Prostate gland (tissue), 2 donors: ENCODE data around the gene BTBD9. TPM values are rescaled to one million over a fixed set of nuclear protein-coding genes. Genes with fewer than 3 reads are reported as not detected.

ENCODE experiments used
- DNase-seq: peaks from one replicate; pipeline ENCODE4 v3.0.0-alpha.2; 2019; ENCODE audit warnings: low spot score
- H3K27ac ChIP-seq, 2 donors: fragments of 200-600 bp; sonication (generic); 2 replicates each; pipeline ENCODE4 v1.5.1; 2017 to 2019
- H3K27me3 ChIP-seq: fragments of 200-600 bp; sonication (generic); replicated peaks from 2 replicates; pipeline ENCODE4 v1.5.1; 2019; ENCODE audit not compliant: insufficient read depth
- H3K36me3 ChIP-seq, 2 donors: fragments of 200-600 bp; sonication (generic); 1 replicate in 1 of 2; 2 replicates in 1 of 2; pipeline versions ENCODE4 v1.5.1 to v1.8.1; 2017 to 2019
- H3K4me1 ChIP-seq: fragments of 200-600 bp; sonication (generic); replicated peaks from 2 replicates; pipeline ENCODE4 v1.5.1; 2019
- H3K4me3 ChIP-seq, 2 donors: fragments of 200-600 bp; sonication (generic); 2 replicates each; pipeline ENCODE4 v1.5.1; 2017 to 2019
- H3K9me3 ChIP-seq: fragments of 200-600 bp; sonication (generic); 2 replicates; pipeline ENCODE4 v1.5.1; 2017
- CTCF ChIP-seq, 4 experiments: fragments of 200-600 bp in 2 of 4; fragments of 450-650 bp in 2 of 4; sonication (generic) in 2 of 4; IDR thresholded peaks; 1 replicate in 3 of 4; 2 replicates in 1 of 4; pipeline ENCODE4 v1.5.1; 2016 to 2019; ENCODE audit warnings: antibody characterized with exemption in 4 of 4, mild to moderate bottlenecking in 2 of 4, moderate library complexity in 2 of 4
- POLR2A ChIP-seq: fragments of 450-650 bp; IDR thresholded peaks from one replicate; pipeline ENCODE4 v1.6.1; 2016; ENCODE audit warnings: antibody characterized with exemption, mild to moderate bottlenecking
- POLR2AphosphoS5 ChIP-seq: sonication (generic); formaldehyde crosslinking; IDR thresholded peaks from one replicate; pipeline ENCODE4 v1.6.1; 2017; ENCODE audit warnings: antibody characterized with exemption
- WGBS: methylation state at CpG from one replicate; pipeline ENCODE4 v1.1.5; 2018; 5-methylcytosine and 5-hydroxymethylcytosine counted together
- intact Hi-C: fragments of 100-400 bp; cut with DNase I; formaldehyde crosslinking; loops from one replicate; pipeline ENCODE4 v1.14.2; 2022
- total RNA-seq, 2 donors: library from RNA; depleted of rRNA; stranded (reverse); fragments of >200 nt; gene quantifications; one replicate each; pipeline ENCODE4 v1.1.0, GENCODE V29; 2016

The BTBD9 gene
- total RNA-seq, 2 donors from 2014 or later: 11.2 to 17.4 TPM

- WGBS: 96% methylated on average over 6 of the region's 6 CpGs
- no peak for DNase-seq
- TF ChIP-seq POLR2A: no peak
- no peak for TF ChIP-seq POLR2AphosphoS5
- no peak for TF ChIP-seq CTCF (IDR thresholded peaks at IDR 0.05)
- Histone ChIP-seq H3K27ac (no peak overlapping the region), H3K4me1 (no peaks in the 10 kb centered on the region), H3K4me3 (no peak overlapping the region), H3K36me3 (no peaks in the 10 kb centered on the region), H3K27me3 (no peaks in the 10 kb centered on the region), H3K9me3 (no peaks in the 10 kb centered on the region)
- intact Hi-C loops: no loop called here
Measured at GRCh38 chr6:38185244-38185643, 454.5 kb downstream of the BTBD9 start.

GRCh38 chr6:38184585-38185080 lies 455.1 kb downstream of the BTBD9 start:
- intact Hi-C loops: no loop called here
- no peak for DNase-seq
- H3K36me3 ChIP-seq: no peaks in the 10 kb centered on the region
- 86% methylated on average over 11 of the region's 11 CpGs for WGBS
- H3K27me3 ChIP-seq: no peaks in the 10 kb centered on the region
- no peak overlapping the region for H3K4me3 ChIP-seq
- H3K4me1 ChIP-seq: no peaks in the 10 kb centered on the region
- H3K9me3 ChIP-seq: no peaks in the 10 kb centered on the region
- TF ChIP-seq CTCF (IDR thresholded peaks at IDR 0.05): no peak
- no peak for TF ChIP-seq POLR2AphosphoS5
- TF ChIP-seq POLR2A: no peak
- no peak overlapping the region for H3K27ac ChIP-seq

- WGBS: 92% methylated on average over 13 of the region's 13 CpGs
- DNase-seq: no peak
- no peak overlapping the region for H3K27ac ChIP-seq
Measured at GRCh38 chr6:38183856-38184584, 455.7 kb downstream of the BTBD9 start.

GRCh38 chr6:38182426-38182825 lies 457.3 kb downstream of the BTBD9 start:
- Histone ChIP-seq H3K36me3 (no peaks in the 10 kb centered on the region), H3K9me3 (no peaks in the 10 kb centered on the region), H3K4me3 (no peak overlapping the region), H3K27ac (no peak overlapping the region), H3K27me3 (no peaks in the 10 kb centered on the region), H3K4me1 (no peaks in the 10 kb centered on the region)
- DNase-seq: no peak
- 98% methylated on average over 6 of the region's 6 CpGs for WGBS
- intact Hi-C loops: no loop called here
- TF ChIP-seq POLR2AphosphoS5 (no peak), POLR2A (no peak), CTCF (IDR thresholded peaks at IDR 0.05) (no peak)

More at GRCh38 chr6:38183856-38184584, 455.7 kb downstream of the BTBD9 start:
- no peaks in the 10 kb centered on the region for H3K9me3 ChIP-seq
- intact Hi-C loops: no loop called here
- no peaks in the 10 kb centered on the region for H3K36me3 ChIP-seq
- H3K4me1 ChIP-seq: no peaks in the 10 kb centered on the region
- no peak overlapping the region for H3K4me3 ChIP-seq
- TF ChIP-seq POLR2AphosphoS5 (no peak), CTCF (IDR thresholded peaks at IDR 0.05) (no peak), POLR2A (no peak)
- no peaks in the 10 kb centered on the region for H3K27me3 ChIP-seq

GRCh38 chr6:38180586-38180985 lies 459.1 kb downstream of the BTBD9 start:
- no peaks in the 10 kb centered on the region for H3K36me3 ChIP-seq
- no peak overlapping the region for H3K27ac ChIP-seq
- WGBS: 86% methylated on average over 12 of the region's 12 CpGs
- DNase-seq: no peak
- no peaks in the 10 kb centered on the region for H3K4me1 ChIP-seq
- H3K27me3 ChIP-seq: no peaks in the 10 kb centered on the region
- intact Hi-C loops: no loop called here
- TF ChIP-seq POLR2A: no peak
- TF ChIP-seq CTCF (IDR thresholded peaks at IDR 0.05): no peak
- no peak for TF ChIP-seq POLR2AphosphoS5
- H3K4me3 ChIP-seq: no peak overlapping the region
- H3K9me3 ChIP-seq: no peaks in the 10 kb centered on the region
